C4-2B (cell line): ENCODE measurements around the gene SLC34A3.

Experiments used
- CTCF ChIP-seq: fragments of 450-650 bp; conservative IDR thresholded peaks from 2 replicates; pipeline ENCODE4 v1.5.1; 2017; ENCODE audit warnings: mild to moderate bottlenecking
- ZFX ChIP-seq: fragments of 450-650 bp; IDR thresholded peaks from 2 replicates; pipeline ENCODE4 v1.6.1; 2017

- no peak for TF ChIP-seq CTCF
- TF ChIP-seq ZFX: no peak; the same call in 1 of the 2 replicates
These were observed 19.9 kb downstream of the SLC34A3 start for GRCh38 chr9:137250329-137251193.
